ENCODE measurements around the gene ATP2B2. TPM values are rescaled to one million over a fixed set of nuclear protein-coding genes. Genes with fewer than 3 reads are reported as not detected.

ATP2B2 gene
- total and polyA plus RNA-seq, 9 of the 15 experiments (the other 6 are each of a cell fraction or from before 2014, with no cell fraction given): 0.06 TPM; not detected in 8

DNA sequence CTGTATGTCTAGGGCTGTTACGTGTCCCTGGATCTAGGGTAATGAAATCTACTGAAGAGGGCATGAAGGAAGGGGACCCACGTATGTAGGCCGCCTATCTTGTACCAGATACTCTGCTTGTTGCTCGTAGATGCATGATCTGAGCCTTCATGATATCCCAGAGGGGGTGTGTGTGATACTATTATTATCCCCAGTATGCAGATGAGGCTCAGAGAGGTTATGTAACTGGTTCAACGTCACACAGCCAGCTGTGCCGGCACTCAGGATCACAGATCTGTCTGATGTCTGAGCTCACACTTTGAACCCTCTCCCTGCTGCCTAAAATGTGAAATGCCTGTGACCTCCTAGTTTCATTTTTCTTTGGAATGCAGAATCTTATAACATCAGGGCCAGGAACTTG, 148.3 kb downstream of the ATP2B2 start:
- FAIRE-seq (no peak), DNase-seq (ENCODE audit: extremely low read depth in 1 of 4, low spot score in 3 of 4) (no peak), ATAC-seq (no peak)
- H3K4me3 ChIP-seq: no peak overlapping the region
- no peak overlapping the region for H2AFZ ChIP-seq (ENCODE audit: low read depth, low read length)
- H3K27ac ChIP-seq (ENCODE audit: extremely low read depth, low read depth, low read length): no peak overlapping the region
- H3K9me1 ChIP-seq (ENCODE audit: control insufficient read depth, insufficient read depth, low read length): no peaks in the 10 kb centered on the region
- ChIA-PET CTCF (ENCODE audit: low intra/inter-chr PET ratio) (no interaction called here), POLR2A (interaction anchor here (0.6 to 0.7 kb wide), 2 partner anchors 14 to 22 kb away, joined by 3 to 4 read pairs; no protein-coding TSS in a partner anchor)
- H4K20me1 ChIP-seq (replicated peaks; ENCODE audit: control insufficient read depth, insufficient read depth, low read length): peaks cover 16% of the 10 kb centered on the region; the same call in 1 of the 2 replicates
- H3K27me3 ChIP-seq (ENCODE audit: control insufficient read depth in 2 of 2, insufficient read depth in 2 of 2, low read length in 2 of 2): peaks cover 54 to 85% of the 10 kb centered on the region in 2 experiments
- H3K4me1 ChIP-seq (replicated peaks in 1 of 2; ENCODE audit: control insufficient read depth in 2 of 2, insufficient read depth in 2 of 2, low read length in 2 of 2): peaks cover 0 to 14% of the 10 kb centered on the region in 2 experiments; a peak in 2 of 5 replicates
- H3K36me3 ChIP-seq (ENCODE audit: control insufficient read depth, insufficient read depth, low read length): no peaks in the 10 kb centered on the region
- no peak overlapping the region for H3K4me2 ChIP-seq (ENCODE audit: insufficient read depth, low read length)
- intact Hi-C loops (cut with micrococcal nuclease): no loop called here
- no peaks in the 10 kb centered on the region for H3K79me2 ChIP-seq (ENCODE audit: control insufficient read depth, insufficient read depth, low read length)
- H3K9me3 ChIP-seq (replicated peaks; ENCODE audit: control insufficient read depth, insufficient read depth, low read depth, low read length): no peaks in the 10 kb centered on the region
- in situ Hi-C loops (cut with MboI): no loop called here
- TF ChIP-seq, protein P1, sequence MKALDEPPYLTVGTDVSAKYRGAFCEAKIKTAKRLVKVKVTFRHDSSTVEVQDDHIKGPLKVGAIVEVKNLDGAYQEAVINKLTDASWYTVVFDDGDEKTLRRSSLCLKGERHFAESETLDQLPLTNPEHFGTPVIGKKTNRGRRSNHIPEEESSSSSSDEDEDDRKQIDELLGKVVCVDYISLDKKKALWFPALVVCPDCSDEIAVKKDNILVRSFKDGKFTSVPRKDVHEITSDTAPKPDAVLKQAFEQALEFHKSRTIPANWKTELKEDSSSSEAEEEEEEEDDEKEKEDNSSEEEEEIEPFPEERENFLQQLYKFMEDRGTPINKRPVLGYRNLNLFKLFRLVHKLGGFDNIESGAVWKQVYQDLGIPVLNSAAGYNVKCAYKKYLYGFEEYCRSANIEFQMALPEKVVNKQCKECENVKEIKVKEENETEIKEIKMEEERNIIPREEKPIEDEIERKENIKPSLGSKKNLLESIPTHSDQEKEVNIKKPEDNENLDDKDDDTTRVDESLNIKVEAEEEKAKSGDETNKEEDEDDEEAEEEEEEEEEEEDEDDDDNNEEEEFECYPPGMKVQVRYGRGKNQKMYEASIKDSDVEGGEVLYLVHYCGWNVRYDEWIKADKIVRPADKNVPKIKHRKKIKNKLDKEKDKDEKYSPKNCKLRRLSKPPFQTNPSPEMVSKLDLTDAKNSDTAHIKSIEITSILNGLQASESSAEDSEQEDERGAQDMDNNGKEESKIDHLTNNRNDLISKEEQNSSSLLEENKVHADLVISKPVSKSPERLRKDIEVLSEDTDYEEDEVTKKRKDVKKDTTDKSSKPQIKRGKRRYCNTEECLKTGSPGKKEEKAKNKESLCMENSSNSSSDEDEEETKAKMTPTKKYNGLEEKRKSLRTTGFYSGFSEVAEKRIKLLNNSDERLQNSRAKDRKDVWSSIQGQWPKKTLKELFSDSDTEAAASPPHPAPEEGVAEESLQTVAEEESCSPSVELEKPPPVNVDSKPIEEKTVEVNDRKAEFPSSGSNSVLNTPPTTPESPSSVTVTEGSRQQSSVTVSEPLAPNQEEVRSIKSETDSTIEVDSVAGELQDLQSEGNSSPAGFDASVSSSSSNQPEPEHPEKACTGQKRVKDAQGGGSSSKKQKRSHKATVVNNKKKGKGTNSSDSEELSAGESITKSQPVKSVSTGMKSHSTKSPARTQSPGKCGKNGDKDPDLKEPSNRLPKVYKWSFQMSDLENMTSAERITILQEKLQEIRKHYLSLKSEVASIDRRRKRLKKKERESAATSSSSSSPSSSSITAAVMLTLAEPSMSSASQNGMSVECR (CRISPR knock-in tag; IDR thresholded peaks at IDR 0.05): 0 out of 2 replicates have a peak, but pooled peaks have one; percentile 29
- TF ChIP-seq BCOR (IDR thresholded peaks at IDR 0.05): peak; percentile 69
- TF ChIP-seq KDM1A (IDR thresholded peaks at IDR 0.05): 0 out of 4 replicates have a peak, but pooled peaks of 1 of the 2 experiments have one; percentile 28
- peak; percentile 87 for TF ChIP-seq RBM25 (IDR thresholded peaks at IDR 0.05; ENCODE audit: low read depth, low read length, severe bottlenecking)
- no peak for TF ChIP-seq FIP1L1 (IDR thresholded peaks at IDR 0.05; ENCODE audit: low read depth, low read length, poor library complexity, severe bottlenecking)
- TF ChIP-seq ZFP36 (IDR thresholded peaks at IDR 0.05; ENCODE audit: low read depth, low read length, partially characterized antibody): peak; percentile 74
- no peak overlapping the region for H3K9ac ChIP-seq (ENCODE audit: insufficient read depth in 1 of 2, low read depth in 2 of 2, low read length in 2 of 2)
- WGBS (ENCODE audit: insufficient coverage, low coverage, missing lambda C conversion rate): 11% methylated on average over 6 of the region's 6 CpGs
- BruUV-seq (replicated peaks): no TSS peak
